ENCODE measurements around the gene PIGU.
"Not testable (repeated sequence)": the region's sequence is repeated elsewhere in the genome, so short reads cannot be mapped to it uniquely, and the experiment has no call there.

Gene PIGU, protein sequence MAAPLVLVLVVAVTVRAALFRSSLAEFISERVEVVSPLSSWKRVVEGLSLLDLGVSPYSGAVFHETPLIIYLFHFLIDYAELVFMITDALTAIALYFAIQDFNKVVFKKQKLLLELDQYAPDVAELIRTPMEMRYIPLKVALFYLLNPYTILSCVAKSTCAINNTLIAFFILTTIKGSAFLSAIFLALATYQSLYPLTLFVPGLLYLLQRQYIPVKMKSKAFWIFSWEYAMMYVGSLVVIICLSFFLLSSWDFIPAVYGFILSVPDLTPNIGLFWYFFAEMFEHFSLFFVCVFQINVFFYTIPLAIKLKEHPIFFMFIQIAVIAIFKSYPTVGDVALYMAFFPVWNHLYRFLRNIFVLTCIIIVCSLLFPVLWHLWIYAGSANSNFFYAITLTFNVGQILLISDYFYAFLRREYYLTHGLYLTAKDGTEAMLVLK

DNA sequence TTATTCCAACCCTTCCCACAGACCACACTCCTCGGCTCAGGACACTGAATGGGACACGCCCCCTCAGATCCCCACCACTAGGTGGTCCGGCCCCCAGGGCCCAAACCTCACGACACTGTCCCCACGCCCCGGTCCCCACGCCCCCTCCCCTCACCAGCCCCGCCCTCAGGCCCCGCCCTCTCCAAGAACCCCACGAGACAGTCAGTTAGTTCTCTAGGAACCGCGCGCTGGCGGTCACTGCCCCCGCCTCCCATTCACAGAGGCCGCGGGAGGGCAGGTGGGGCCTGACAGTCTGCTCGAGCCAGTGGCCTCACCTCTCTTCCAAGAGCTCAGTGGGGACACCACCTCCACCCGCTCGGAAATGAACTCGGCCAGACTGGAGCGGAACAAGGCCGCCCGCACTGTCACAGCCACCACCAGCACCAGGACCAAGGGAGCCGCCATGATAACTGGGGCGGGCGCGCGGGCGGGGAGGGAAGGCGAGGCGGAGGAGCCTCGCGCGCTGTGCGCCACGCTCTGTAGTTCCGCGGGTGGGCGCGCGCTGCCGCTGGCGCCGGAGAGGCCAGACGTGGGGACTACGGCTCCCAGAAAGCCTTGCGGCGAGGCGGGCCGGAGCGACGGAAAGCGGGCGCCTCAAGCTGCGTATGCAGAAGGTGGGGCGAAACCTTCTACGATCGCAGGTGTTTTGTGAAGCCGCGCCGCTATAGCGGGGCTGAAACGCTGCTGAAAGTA is at the start of gene PIGU:
Gene PIGU (minus strand): TSS at position 451 of the 732 bp plus-strand sequence. CDS start 7 bp downstream, at position 444.
- DNase-seq (ENCODE audit: low read depth in 3 of 3) = peak; percentile 87 to 94 (median 90)

GRCh38 chr20:34724172-34724571 is 47.3 kb upstream of the PIGU start:
- DNase-seq (ENCODE audit: low read depth in 3 of 3) = no peak

- not testable (repeated sequence) for DNase-seq (ENCODE audit: low read depth in 3 of 3)
Observed at GRCh38 chr20:34722560-34722959, 45.7 kb upstream of the PIGU start.

GRCh38 chr20:34720266-34720665 is 43.4 kb upstream of the PIGU start:
- no peak for DNase-seq (ENCODE audit: low read depth in 3 of 3)

- DNase-seq (ENCODE audit: low read depth in 3 of 3) = not testable (repeated sequence)
Observed at GRCh38 chr20:34719242-34720017, 42.5 kb upstream of the PIGU start.

DNA sequence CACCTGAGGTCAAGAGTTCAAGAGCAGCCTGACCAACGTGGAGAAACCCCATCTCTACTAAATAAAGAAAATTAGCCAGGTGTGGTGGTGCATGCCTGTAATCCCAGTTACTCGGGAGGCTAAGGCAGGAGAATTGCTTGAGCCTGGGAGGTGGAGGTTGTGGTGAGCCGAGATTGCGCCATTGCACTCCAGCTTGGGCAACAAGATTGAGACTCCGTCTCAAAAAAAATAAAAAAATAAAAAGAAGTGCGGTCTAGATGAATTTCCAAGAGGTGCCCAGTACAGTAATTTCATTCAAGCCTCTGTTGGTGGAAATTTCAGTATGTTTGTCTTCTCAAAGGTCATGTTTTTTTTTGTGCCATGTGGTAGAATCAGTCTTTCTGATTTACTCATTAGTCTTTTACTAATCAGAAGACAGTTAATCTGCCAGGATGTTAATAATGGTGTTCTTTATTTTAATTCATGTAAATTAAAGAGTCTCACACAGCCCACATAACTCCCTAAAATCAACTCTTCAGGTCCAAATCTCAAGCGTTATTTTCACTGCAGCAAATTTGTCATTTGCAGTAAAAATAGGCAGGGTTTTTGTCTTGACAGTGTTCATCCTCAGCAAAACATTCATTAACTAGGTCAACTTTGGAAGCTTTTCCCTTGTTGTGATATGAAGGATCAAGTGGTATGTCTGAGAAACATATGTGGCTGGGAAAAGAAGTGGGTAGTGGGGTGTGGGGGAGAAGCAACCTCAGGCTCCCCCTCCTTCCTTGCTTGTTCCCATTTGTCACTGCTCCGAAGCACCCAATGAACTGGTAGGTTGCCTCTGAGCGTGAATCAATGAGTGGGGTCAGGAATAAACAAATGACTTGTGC is 40.6 kb upstream of the PIGU start:
- DNase-seq (ENCODE audit: low read depth in 3 of 3) = no peak

DNA sequence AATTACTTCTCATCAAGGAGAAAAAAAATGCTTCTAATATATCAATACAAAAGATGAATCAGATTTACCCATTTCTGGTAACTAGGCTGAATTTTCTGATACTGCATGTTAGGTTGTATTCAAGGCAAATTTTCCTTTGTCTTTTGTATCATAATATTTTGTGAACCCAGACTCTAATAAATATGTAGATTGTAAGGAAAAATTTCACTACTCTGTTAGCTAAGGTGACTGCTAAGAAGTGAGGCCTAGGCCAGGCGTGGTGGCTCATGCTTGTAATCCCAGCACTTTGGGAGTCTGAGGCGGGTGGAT is 40.0 kb upstream of the PIGU start:
- DNase-seq (ENCODE audit: low read depth in 3 of 3) = no peak

- DNase-seq (ENCODE audit: low read depth in 3 of 3) = no peak
Observed at GRCh38 chr20:34715384-34715783, 38.5 kb upstream of the PIGU start.

DNA sequence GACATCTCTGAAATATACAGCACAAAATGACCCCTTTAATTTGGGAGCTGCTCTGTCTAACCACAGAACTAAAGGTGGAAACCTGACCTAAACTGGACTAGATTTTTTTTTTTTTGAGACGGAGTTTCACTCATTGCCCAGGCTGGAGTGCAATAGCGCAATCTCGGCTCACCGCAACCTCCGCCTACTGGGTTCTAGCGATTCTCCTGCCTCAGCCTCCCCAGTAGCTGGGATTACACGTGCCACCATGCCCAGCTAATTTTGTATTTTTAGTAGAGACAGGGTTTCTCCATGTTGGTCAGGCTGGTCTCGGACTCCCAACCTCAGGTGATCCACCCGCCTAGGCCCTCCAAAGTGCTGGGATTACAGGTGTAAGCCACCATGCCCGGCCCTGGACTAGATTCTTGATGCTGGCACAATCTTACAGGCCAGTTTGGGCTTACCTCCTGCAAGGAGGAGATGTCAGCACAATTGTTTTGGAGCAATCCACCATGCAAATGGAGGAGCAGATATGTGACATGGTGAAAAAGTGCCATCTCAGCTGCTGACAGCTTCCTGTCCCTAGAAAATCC is 37.1 kb upstream of the PIGU start:
- DNase-seq (ENCODE audit: low read depth in 3 of 3) = not testable (repeated sequence)

DNA sequence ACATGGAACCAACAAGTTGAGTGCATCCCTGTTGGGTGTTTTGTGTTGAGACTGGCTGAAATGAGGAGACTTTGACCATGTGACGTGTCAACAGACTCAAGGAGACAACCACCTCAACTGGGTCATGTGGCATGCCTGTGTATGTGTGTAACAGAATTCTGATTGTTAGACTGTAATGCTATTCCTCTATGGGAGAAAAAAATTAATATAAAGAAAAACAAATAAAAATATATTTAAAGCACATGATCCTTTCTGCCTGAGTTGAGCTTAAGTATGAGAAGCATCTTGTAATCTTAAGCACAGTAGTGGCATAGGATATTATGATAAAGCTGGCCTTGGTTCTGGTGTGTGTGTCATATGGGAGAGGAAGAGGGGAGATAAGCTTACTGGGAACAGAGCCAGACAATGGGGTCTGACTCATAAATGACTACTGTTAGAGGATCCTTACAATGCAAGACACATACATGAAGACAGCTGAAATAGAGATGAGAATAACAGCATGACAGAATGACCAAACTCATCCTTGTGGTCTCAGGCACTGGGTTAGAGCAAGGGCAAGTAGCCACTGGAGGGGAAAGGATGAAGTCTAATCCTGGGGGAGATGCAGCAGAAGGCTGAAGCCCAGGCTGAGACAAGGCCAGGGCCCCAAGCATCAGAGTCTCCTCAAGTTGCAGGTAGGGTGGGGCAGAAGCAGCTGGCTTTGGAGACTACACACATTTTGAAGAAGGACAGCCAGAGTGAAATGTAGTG is 36.5 kb upstream of the PIGU start:
- DNase-seq (ENCODE audit: low read depth in 3 of 3) = no peak

DNA sequence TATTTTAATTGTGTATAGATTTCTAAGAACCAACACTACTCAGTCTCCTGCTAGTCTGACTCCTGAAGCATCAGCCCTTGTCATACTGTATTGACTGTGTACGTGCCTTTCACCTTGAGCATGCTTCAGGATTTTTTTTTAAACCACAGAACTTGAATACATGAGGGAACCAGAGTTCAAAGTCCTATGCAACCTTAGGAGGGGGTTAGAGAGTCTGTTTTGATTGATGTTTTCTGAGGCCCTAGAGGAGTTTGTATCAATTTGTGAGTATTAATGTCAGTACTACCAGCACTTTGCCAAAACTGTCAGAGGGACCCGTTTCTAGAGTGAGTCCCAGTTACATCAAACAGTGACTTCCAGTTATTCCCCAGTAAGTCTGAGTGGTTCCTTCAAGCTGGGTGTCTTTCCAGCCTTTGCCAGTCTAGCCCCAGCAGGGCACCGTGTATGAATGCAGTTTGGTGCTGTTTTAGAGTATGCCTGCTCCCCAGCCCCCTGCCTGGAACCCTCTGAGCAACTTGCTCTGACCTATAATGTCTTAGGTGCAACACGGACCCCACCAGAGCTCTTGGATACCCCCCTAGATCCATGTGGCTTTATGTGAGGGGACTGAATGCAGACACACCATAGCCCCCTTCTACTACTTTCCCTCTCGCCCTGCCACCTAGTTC is 35.8 kb upstream of the PIGU start:
- DNase-seq (ENCODE audit: low read depth in 3 of 3) = no peak

DNA sequence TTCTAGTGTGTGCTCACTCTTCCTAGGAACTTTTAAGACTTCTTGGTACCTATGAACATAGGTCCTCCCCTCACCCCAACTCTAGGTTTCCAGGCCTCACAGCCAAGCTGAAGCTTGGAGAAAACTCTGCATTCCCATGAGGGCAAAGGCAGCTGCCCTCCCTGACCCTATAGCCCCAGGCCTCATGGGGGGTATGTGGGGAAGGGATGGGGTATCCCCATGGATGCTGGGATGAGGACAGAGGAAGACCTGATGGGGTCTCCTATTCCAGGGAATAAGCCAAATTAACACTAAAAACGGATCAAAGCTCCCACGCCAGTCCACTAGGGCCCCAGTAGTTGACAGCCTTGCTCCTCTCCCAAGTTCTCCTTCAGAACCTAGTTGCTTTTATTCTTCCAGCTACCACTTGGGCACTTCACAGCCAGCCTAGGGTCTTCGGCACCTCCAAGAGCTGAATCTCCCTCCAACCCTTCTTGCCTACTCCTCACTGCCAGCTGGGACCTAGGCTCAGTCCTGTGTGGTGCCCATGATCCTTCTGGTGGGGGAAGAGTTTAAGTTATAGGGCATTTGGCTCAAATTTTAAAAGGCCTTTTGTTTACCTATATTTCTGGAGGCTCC is 35.0 kb upstream of the PIGU start:
- DNase-seq (ENCODE audit: low read depth in 3 of 3) = no peak

DNA sequence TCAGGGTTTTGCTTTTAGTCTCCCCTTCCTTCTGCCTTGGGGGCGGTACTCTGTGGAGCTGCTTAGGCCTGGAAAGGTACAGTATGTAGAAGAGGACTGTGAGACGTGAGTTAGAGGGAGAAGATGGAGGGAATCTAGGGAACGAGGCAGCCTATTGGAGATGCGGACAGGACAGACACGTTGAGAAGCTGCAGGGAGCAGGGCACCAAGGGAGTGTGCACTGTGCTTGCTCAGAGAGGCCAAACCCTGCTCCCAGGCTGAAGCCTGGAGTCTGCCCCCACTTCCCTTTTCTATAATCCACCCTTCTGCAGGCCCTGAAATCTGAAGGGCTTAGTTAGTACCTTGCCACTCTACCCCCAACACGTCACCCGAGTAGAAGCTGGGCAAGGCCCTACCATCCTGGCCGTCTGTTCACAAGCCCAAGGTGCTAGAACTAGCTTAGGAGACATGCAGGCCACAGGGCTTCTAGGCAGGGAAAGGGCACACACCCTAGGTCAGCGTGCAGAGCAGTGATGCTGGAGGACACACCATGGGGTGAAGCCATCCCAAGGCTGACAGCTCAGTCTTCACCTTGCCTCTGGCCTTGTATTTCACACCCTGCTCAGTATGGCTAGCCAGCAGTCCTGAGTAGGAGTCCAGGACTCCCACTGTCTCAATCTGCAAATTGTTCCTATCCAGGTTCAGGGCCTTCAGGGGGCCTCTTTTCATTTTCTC is 34.1 kb upstream of the PIGU start:
- DNase-seq (ENCODE audit: low read depth in 3 of 3) = no peak

DNA sequence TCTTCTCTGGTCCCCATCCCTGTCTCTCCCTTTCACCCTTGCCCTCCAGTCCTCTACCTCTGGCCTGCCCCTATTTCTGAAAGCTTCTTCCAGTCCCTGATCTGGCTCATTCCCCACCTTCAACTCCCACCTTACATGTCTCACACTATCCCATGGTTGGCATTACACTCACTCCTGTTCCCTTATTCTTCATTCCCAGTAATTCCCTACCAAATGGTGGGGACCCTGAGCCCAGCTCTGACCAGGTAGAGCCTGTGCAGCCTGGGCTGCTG is 33.6 kb upstream of the PIGU start:
- no peak for DNase-seq (ENCODE audit: low read depth in 3 of 3)

DNA sequence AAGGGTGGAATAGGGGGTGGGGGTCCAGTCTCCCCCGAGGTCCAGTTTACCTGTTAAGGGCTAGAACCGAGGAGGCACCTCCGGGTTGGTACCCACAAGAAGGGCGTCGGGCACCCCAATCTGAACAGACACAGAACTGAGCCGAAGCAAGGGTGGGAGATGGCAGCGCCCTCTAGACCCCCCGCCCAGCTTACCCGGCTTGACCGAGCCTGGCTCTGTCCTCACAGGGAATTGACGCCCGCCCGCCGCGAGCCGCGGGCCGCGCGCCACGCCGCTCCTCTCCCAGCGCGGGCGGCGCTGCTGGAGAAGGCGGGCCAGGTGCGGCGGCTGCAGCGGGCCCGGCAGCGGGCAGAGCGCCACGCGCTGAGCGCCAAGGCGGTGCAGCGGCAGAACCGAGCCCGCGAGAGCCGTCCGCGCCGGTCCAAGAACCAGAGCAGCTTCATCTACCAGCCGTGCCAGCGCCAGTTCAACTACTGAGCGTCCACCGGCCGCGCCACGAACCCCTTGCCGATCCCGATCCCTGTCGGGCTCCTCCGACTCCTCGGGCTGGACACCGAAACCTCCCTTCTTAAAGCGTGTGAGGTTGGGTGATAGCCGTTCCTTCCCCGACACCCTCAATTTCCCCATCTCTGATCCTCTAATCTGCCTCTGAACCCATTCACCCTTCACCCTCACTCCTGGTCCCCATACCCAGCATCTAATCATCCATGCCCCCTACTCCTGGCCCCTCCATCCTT is 33.1 kb upstream of the PIGU start:
- peak in 2 of 3 experiments; percentile 23 to 49 for DNase-seq (ENCODE audit: low read depth in 3 of 3)

DNA sequence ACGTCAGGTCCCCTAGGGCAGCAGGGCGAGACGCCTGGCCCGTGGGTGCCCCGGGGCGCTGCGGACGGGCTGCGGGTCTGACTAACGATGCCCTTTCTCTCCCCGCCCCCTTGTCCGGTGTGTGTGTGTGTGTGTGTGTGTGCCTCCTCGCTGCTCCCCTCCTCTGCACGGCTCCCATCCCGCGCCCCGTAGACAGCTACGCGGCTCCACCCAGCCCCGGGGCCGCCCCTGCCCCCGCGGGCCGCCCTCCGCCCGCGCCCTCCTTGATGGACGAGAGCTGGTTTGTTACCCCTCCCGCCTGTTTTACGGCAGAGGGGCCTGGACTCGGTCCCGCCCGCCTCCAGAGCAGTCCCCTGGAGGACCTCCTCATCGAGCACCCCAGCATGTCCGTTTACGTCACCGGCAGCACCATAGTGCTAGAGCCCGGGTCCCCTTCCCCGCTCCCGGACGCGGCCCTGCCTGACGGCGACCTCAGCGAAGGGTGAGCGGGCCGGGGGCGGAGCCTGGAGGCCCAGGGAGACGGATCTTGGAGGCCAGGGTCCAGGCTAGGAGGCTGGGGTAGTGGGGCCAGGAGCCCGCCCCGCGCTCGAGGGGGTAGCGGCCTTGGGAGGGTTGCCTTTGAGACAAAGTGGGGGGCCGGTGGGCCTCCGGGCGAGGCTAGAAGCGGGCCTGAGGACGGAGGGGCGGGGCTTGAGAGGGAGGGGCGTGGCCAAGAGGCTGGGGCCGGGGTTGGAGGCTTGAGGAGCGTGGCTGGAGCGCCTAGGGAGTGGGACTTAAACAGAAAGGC is 32.3 kb upstream of the PIGU start:
- DNase-seq (ENCODE audit: low read depth in 3 of 3) = peak; percentile 53 to 81 (median 65)

DNA sequence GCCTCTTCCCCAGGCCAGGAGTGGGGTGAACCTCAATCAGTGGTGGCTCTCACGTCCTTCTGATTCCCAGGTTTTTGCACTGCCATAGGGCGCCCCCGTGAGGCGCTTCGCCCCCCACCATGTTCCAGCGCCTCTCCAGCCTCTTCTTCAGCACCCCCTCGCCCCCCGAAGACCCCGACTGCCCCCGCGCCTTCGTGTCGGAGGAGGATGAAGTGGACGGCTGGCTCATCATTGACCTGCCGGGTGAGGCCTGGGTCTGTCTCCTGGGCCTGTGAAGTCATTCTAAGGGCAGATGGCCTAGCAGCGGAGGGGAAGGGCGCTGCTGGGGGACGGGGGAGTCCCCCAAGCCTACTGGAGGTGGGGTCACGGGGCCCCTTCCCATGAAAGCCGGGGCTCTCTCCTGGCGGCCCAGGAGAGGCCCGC is 31.7 kb upstream of the PIGU start:
- peak; percentile 17 to 25 (median 21) for DNase-seq (ENCODE audit: low read depth in 3 of 3)
